Dendritic cell treated with granulocyte-macrophage colony-stimulating factor and Interleukin-4, amounts not matched to agents 40 ng/mL and 50 ng/mL, for 4 days (primary cell): Measurements from ENCODE around the gene KLHDC1.
"Not testable (repeated sequence)": the region's sequence is repeated elsewhere in the genome, so short reads cannot be mapped to it uniquely, and the experiment has no call there.

Experiments used
- H3K27ac Mint-ChIP-seq: one replicate; pipeline ENCODE4 v1.8.0; 2022; ENCODE audit warnings: mild to moderate bottlenecking, mixed read lengths
- H3K27me3 Mint-ChIP-seq: one replicate; pipeline ENCODE4 v1.8.0; 2022; ENCODE audit warnings: mild to moderate bottlenecking, mixed read lengths
- H3K36me3 Mint-ChIP-seq: one replicate; pipeline ENCODE4 v1.8.0; 2022; ENCODE audit warnings: low read depth, mixed read lengths
- H3K4me1 Mint-ChIP-seq: one replicate; pipeline ENCODE4 v1.8.0; 2022; ENCODE audit warnings: low read depth, mixed read lengths
- H3K4me3 Mint-ChIP-seq: one replicate; pipeline ENCODE4 v1.8.0; 2022; ENCODE audit warnings: mild to moderate bottlenecking, moderate library complexity, mixed read lengths
- H3K9me3 Mint-ChIP-seq: one replicate; pipeline ENCODE4 v1.8.0; 2022; ENCODE audit warnings: mixed read lengths
- intact Hi-C: fragments of 100-400 bp; cut with micrococcal nuclease; formaldehyde crosslinking; loops from one replicate; pipeline ENCODE4 v1.15.0; 2022

The KLHDC1 gene

DNA sequence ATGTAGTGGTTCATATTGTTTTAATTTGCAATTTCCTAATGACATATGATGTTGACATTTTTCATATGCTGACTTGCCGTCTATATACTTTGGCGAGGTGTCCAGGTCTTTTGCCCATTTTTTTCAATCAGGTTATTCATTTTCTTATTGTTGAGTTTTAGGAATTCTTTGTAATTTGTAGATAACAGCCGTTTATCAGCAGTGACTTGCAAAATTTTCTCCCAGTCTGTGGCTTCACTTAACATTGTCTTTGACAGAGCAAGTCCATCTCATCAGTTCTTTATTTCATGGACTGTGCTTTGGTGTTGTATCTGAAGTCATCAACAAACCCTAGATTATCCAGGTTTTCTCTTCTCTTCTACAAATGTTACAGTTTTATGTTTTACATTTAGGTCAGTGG, 62.5 kb downstream of the KLHDC1 start:
- intact Hi-C loops, result no loop called here
- H3K36me3 Mint-ChIP-seq, result no peaks in the 10 kb centered on the region
- H3K27ac Mint-ChIP-seq, result no peak overlapping the region
- H3K9me3 Mint-ChIP-seq, result no peaks in the 10 kb centered on the region
- H3K27me3 Mint-ChIP-seq, result no peaks in the 10 kb centered on the region
- H3K4me1 Mint-ChIP-seq, result peaks cover 6% of the 10 kb centered on the region
- no peak overlapping the region for H3K4me3 Mint-ChIP-seq

DNA sequence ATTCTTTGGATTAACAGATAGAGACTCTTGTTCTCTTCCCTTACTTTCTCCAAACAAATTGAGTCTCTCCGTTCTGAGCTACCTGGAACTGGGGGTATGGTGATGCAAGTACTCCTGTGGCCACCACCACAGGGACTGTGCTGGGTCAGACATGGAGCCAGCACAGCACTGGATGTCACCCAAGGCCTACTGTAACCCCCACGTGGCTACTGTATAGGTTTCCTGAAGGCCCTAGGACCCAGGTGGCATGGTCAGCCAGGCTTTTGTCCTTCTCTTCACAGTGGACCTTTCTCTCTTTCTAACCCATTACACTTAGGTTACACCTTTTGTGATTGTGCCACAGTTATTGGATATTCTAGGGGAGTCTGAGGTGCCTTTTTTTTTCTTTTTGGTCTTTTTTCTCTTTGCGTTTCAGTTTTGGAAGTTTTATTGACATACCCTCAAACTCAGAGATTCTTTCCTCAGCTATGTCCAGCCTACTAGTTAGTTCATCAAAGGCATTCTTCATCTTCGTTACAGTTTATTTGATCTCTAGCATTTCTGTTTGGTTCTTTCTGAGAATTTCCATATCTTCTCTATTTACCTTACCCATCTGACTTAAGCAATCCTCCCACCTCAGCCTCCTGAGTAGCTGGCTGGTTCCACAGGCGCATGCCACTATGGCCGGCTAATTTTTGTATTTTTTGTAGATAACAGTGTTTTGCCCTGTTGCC, 69.1 kb downstream of the KLHDC1 start:
- no peaks in the 10 kb centered on the region for H3K27me3 Mint-ChIP-seq
- peaks cover 10% of the 10 kb centered on the region for H3K4me1 Mint-ChIP-seq
- no peak overlapping the region for H3K4me3 Mint-ChIP-seq
- no peaks in the 10 kb centered on the region for H3K36me3 Mint-ChIP-seq
- H3K27ac Mint-ChIP-seq, result no peak overlapping the region
- intact Hi-C loops, result no loop called here
- no peaks in the 10 kb centered on the region for H3K9me3 Mint-ChIP-seq

DNA sequence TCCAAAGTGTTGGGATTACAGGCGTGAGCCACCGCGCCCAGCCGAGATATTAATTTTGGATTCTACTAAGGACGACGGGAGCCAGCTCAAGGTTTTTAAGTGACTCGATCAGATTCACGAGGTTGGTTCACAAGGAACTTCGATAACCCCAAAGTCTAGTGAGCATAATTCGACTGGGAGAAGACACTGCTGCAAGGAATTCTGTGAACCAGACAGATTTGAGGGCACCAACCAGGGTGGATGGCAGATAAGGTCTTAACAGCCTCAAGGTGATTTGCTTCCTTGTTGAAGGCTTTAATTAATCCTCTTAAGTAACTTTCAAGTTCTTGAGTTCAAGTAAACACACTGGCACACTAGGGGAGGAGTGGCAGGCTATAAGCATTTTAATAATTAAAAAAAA, 73.9 kb downstream of the KLHDC1 start:
- H3K27me3 Mint-ChIP-seq, result no peaks in the 10 kb centered on the region
- intact Hi-C loops, result loop anchor here (1.0 to 5.0 kb wide), 4 partner anchors 74 to 545 kb away; partner anchors contain the start of genes DMAC2L, KLHDC1, L2HGDH and RPS29
- H3K36me3 Mint-ChIP-seq, result peaks cover 17% of the 10 kb centered on the region
- peak overlapping the region; percentile 81 for H3K4me3 Mint-ChIP-seq
- H3K27ac Mint-ChIP-seq, result peak overlapping the region; percentile 95
- peaks cover 33% of the 10 kb centered on the region for H3K4me1 Mint-ChIP-seq
- no peaks in the 10 kb centered on the region for H3K9me3 Mint-ChIP-seq

DNA sequence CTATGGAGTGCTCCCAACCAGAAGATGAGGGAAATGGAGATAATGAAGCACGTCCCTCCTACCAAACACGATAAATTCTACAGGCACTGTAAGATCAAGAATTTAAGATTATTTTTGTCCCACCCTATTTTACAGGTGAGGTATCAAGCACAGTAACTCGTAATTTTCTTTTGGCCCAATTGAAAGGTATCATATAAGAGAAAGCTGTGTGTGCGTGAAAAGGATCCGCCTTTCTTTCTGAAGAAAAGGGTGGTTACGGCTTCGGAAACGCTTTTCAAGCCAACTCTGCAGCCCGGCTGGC, 74.3 kb downstream of the KLHDC1 start:
- Mint-ChIP-seq H3K4me1 (peaks cover 33% of the 10 kb centered on the region), H3K4me3 (peak overlapping the region; percentile 81), H3K36me3 (peaks cover 17% of the 10 kb centered on the region), H3K27ac (peak overlapping the region; percentile 95), H3K9me3 (no peaks in the 10 kb centered on the region), H3K27me3 (no peaks in the 10 kb centered on the region)
- intact Hi-C loops, result loop anchor here (1.0 to 5.0 kb wide), 4 partner anchors 74 to 545 kb away; partner anchors contain the start of genes DMAC2L, KLHDC1, L2HGDH and RPS29

DNA sequence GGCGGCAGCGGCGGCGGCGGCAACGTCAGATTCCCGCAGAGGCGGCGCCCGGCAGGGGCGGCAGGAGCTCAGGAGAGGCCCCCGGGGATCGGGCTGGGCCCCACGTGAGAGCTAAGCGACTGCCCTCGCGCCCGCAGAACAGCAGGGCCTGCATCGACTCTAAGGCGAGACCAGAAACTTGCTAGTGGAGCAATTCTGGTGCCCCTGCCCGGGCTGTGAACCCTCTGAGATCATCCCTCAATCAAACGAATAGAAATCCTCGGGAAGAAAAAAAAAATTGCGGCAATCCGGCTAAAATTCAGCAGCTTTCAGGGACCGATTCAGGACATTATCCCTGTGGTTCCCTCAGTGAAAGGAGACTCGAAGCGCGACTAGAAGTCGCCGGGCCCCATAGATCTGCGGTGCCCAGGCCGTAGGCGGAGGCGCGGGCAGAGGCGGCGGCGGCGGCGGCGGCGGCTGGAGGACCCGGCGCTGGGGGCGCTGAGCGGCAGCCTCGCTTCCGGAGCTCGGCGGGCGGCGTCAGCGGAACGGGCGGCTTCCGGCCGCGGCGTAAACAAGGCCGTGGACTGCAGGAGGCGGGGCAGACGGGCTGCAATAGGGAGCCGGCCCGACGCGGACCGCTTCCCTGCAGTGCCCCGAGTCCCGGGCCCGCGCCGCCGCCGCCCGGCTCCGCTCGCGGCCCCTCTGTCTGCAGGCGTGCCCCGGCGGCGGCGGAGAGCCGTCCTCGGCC, 74.8 kb downstream of the KLHDC1 start, which contains the start of gene KLHDC2:
Gene KLHDC2 (plus strand): TSS at position 583 of the 730 bp plus-strand sequence. CDS start 316 bp downstream, outside the sequence.
- intact Hi-C loops, result loop anchor here (1.0 to 5.0 kb wide), 4 partner anchors 74 to 545 kb away; partner anchors contain the start of genes DMAC2L, KLHDC1, L2HGDH and RPS29
- H3K4me3 Mint-ChIP-seq, result peak within 1 kb of the TSS; percentile 89
- H3K27me3 Mint-ChIP-seq, result no peaks in the 10 kb centered on the region
- H3K27ac Mint-ChIP-seq, result peak within 1 kb of the TSS; percentile 95
- peaks cover 33% of the 10 kb centered on the region for H3K4me1 Mint-ChIP-seq
- H3K36me3 Mint-ChIP-seq, result peaks cover 17% of the 10 kb centered on the region
- no peaks in the 10 kb centered on the region for H3K9me3 Mint-ChIP-seq

DNA sequence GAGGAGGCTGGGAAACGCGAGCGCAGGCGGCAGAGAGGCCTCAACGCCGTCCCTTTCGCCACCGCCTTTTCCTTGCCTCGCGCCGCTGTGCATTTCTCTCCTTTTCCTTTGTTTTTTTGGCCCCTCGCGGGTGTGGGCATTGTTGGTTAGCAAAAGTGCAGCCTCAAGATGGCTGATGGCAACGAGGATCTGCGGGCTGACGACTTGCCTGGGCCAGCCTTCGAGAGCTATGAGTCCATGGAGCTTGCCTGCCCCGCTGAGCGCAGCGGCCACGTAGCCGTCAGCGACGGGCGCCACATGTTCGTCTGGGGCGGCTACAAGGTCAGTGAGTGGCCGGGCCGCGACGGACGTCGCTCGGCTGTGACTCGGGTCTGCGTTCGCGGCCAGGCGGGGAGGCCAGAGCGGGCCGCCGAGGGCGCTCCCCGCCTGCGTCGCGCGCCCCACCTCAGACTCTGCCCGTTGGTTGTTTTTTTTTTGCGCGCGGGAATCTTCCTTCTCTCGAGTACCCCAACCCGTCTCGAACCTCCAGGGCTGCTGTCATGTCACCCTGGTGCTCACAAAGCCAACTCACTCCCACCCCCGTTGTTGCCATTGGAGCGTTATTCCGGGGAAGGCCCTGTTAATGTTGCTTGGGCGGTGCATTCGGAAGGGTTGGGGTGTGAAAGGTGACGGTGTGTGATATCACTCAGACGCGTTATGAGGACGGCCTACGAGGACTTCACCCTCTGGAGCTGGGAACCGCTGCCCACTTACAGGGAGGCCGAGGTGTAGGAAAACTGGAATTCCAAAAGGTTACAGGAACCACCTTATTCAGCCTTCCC, 75.6 kb downstream of the KLHDC1 start:
- intact Hi-C loops, result loop anchor here (5.0 kb wide), 2 partner anchors 181 to 544 kb away; partner anchors contain the start of genes DMAC2L, L2HGDH and RPS29
- Mint-ChIP-seq H3K9me3 (no peaks in the 10 kb centered on the region), H3K4me1 (peaks cover 33% of the 10 kb centered on the region), H3K4me3 (peak overlapping the region; percentile 89), H3K27me3 (no peaks in the 10 kb centered on the region), H3K36me3 (peaks cover 17% of the 10 kb centered on the region), H3K27ac (peak overlapping the region; percentile 95)

DNA sequence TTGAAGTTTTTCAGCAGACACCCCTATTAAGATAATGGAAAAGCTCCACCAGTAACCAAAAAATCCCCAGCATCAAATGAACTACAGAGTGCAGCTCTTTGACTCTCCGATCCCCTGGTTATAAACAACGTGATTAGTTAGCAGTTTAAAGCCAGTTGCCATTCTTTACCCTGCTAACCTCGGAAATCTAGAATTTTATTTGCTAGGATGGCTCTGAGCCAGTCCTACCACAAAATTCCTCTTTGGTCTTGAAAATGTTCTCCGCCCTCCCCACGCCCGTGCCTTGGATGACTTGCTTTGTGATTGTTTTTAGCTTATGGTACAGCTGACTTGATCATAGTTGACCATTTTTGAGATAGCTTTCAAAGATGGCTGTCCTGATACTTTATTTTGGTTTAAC, 76.3 kb downstream of the KLHDC1 start:
- Mint-ChIP-seq H3K27me3 (no peaks in the 10 kb centered on the region), H3K36me3 (peaks cover 17% of the 10 kb centered on the region), H3K9me3 (no peaks in the 10 kb centered on the region), H3K27ac (peak overlapping the region; percentile 95), H3K4me3 (peak overlapping the region; percentile 89), H3K4me1 (peaks cover 33% of the 10 kb centered on the region)
- intact Hi-C loops, result loop anchor here (5.0 kb wide), 2 partner anchors 182 to 543 kb away; partner anchors contain the start of genes DMAC2L, L2HGDH and RPS29

DNA sequence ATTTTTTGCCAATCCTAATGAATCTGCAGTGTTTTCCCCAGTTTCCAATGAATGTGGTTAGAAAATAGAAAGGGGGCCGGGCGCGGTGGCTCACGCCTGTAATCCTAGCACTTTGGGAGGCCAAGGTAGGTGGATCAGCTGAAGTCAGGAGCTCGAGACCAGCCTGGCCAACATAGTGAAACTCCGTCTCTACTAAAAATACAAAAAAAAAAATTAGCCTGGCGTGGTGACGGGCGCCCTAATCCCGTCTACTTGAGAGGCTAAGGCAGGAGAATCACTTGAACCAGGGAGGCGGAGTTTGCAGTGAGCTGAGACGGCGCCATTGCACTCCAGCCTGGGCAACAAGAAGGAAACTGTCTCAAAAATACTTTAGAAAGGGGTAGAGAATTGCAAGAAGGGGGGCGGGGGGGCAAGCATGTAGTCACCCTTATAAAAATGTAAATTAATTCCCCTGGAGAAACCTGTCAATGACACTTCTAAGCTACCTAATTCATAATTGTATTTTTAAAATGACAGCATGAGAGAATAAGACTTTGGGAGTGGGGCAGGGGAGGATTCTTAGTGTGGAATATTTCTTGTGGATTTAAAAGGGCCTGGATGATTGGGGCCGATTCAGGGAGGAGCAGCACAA, 76.8 kb downstream of the KLHDC1 start:
- Mint-ChIP-seq H3K36me3 (peaks cover 20% of the 10 kb centered on the region), H3K4me3 (peak overlapping the region; percentile 89), H3K4me1 (peaks cover 33% of the 10 kb centered on the region), H3K27ac (peak overlapping the region; percentile 95), H3K9me3 (no peaks in the 10 kb centered on the region), H3K27me3 (no peaks in the 10 kb centered on the region)
- intact Hi-C loops, result loop anchor here (5.0 kb wide), 2 partner anchors 182 to 543 kb away; partner anchors contain the start of genes DMAC2L, L2HGDH and RPS29

DNA sequence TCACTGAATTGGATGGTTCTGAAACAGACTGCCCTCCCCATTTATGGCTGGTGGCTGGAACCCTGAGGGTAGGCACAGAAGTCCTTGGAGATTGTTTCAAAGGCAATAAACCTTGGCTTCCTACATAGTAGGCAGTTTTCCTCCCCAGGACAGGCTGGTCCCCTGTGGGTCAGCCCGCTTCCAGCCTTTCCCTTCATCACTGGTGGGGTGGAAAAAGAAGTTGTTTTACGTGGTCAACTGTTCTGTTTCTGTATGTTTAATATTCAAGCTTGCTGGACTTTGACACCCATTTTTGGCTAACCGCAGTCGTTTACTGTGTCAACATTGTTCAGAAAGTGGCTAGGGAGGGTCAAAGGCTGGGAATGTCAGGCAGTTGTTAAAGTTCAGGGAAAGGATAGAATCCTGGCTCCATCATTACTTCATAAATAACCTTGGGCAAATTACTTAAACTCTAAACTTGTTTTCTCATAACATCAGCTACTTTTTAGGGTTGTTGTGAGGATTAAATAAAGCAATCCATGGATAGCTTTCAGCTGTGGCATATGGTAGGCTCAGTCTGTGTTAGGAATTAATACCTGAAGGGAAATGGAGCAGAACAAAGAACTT, 77.4 kb downstream of the KLHDC1 start:
- intact Hi-C loops, result no loop called here
- H3K27me3 Mint-ChIP-seq, result no peaks in the 10 kb centered on the region
- H3K27ac Mint-ChIP-seq, result no peak overlapping the region
- no peaks in the 10 kb centered on the region for H3K9me3 Mint-ChIP-seq
- peaks cover 33% of the 10 kb centered on the region for H3K4me1 Mint-ChIP-seq
- peaks cover 26% of the 10 kb centered on the region for H3K36me3 Mint-ChIP-seq
- no peak overlapping the region for H3K4me3 Mint-ChIP-seq

DNA sequence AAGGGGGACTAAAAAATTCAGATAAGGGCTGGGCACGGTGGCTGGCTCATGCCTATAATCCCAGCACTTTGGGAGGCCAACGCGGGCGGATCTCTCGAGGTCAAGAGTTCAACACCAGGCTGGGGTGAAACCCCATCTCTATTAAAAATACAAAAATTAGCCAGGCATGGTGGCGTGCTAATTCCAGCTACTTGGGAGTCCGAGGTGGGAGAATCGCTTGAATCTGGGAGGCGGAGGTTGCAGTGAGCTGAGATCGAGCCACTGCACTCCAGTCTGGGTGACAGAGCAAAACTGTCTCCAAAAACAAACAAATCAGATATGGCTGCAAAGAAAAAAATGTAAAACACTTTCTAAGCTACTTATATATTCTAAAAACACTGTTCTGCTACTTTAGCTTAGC, 78.8 kb downstream of the KLHDC1 start:
- H3K27ac Mint-ChIP-seq, intact Hi-C loops, H3K9me3 Mint-ChIP-seq, H3K4me3 Mint-ChIP-seq, H3K27me3 Mint-ChIP-seq: not testable (repeated sequence)
- peaks cover 37% of the 10 kb centered on the region for H3K36me3 Mint-ChIP-seq
- peaks cover 31% of the 10 kb centered on the region for H3K4me1 Mint-ChIP-seq

DNA sequence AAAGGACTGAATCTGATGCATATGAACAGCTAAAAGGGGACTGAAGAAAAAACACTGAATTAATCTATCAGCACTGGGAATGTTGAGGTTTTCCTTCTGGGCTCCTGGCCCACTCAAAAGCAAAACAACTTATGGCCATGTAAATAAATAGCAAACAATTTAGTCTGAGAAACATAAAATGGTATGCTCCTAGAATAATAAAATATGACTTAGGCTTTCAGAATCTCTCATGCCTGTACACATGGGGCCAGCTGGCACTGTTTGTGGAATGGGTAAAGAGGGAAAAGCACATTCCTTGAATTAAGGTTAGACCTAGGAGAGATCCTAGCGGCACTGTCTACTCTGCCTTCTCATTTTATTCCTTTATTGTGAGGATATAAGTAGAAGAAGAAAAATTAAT, 81.2 kb downstream of the KLHDC1 start:
- no peak overlapping the region for H3K4me3 Mint-ChIP-seq
- intact Hi-C loops, result no loop called here
- no peaks in the 10 kb centered on the region for H3K27me3 Mint-ChIP-seq
- H3K27ac Mint-ChIP-seq, result no peak overlapping the region
- peaks cover 50% of the 10 kb centered on the region for H3K36me3 Mint-ChIP-seq
- H3K9me3 Mint-ChIP-seq, result no peaks in the 10 kb centered on the region
- peaks cover 25% of the 10 kb centered on the region for H3K4me1 Mint-ChIP-seq

DNA sequence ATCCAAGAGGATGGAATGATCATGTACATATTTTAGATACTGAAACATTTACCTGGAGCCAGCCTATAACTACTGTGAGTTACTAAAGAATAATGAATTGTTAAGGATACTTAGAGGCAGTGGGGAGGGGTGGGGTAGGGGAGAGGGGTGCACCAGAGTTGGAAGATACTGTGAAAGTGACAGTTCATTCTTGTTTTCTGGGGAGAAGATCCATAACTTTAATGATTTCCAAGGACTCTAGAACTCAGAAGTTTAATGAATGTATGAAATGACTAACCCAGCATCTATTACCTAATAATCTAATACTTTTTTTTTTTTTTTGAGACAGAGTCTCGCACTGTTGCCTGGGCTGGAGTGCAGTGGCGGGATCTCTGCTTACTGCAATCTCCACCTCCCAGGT, 85.5 kb downstream of the KLHDC1 start:
- intact Hi-C loops, result no loop called here
- Mint-ChIP-seq H3K4me1 (no peaks in the 10 kb centered on the region), H3K27me3 (no peaks in the 10 kb centered on the region), H3K9me3 (no peaks in the 10 kb centered on the region), H3K36me3 (peaks cover 80% of the 10 kb centered on the region), H3K4me3 (no peak overlapping the region), H3K27ac (no peak overlapping the region)

DNA sequence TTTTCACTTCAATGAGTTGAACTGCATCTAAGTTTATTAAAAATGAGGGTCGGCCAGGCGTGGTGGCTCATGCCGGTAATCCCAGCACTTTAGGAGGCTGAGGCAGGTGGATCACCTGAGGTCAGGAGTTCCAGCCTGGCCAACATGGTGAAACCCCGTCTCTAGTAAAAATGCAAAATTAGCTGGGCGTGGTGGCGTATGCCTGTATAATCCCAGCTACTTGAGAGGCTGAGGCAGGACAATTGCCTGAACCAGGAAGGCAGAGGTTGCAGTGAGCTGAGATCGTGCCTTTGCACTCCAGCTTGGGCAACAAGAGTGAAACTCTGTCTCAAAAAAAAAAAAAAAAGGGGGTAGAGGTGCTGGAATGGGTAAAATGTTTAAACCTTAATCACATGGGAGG, 88.1 kb downstream of the KLHDC1 start:
- H3K36me3 Mint-ChIP-seq, result peaks cover 85% of the 10 kb centered on the region
- intact Hi-C loops, H3K9me3 Mint-ChIP-seq, H3K4me3 Mint-ChIP-seq, H3K27me3 Mint-ChIP-seq, H3K4me1 Mint-ChIP-seq, H3K27ac Mint-ChIP-seq: not testable (repeated sequence)
